SK-N-SH (cell line): ENCODE measurements around the gene IFNA5. TPM values are rescaled to one million over a fixed set of nuclear protein-coding genes. Genes with fewer than 3 reads are reported as not detected.

Experiments used
- CTCF ChIA-PET: fragments of 300-600, 350-600 bp; formaldehyde crosslinking; extraction: SDS; loops from one replicate; lab custom pipeline; 2021; lab: Yijun Ruan, JAX
- POLR2A ChIA-PET: fragments of 350-600 bp; sonication (Branson Sonifier 250); formaldehyde crosslinking; extraction: SDS; loops from one replicate; lab custom pipeline; 2020; ENCODE audit warnings: antibody characterized with exemption, inconsistent platforms; lab: Yijun Ruan, JAX
- DNase-seq: peaks from one replicate; pipeline ENCODE4 v3.0.0; 2012
- H2AFZ ChIP-seq: fragments of 200-600 bp; sonication (generic); 2 replicates; pipeline ENCODE4 v1.8.1; 2016; ENCODE audit warnings: antibody characterized with exemption, mild to moderate bottlenecking, low read depth
- H3F3A ChIP-seq: fragments of 200-600 bp; sonication (generic); replicated peaks from 2 replicates; pipeline ENCODE3; 2016; ENCODE audit warnings: antibody characterized with exemption, mild to moderate bottlenecking; ENCODE audit not compliant: insufficient read depth
- H3K27ac ChIP-seq, 2 experiments: fragments of 200-500 bp in 1 of 2; fragments of 200-600 bp in 1 of 2; sonication (Bioruptor generic) in 1 of 2; sonication (generic), shearing (Covaris generic) in 1 of 2; 2 replicates each; pipeline versions ENCODE4 v1.5.1 to v1.6.1; 2014 to 2016; ENCODE audit warnings: low read depth in 2 of 2, inconsistent platforms in 1 of 2, low read length in 1 of 2, mild to moderate bottlenecking in 1 of 2, mixed read lengths in 1 of 2
- H3K27me3 ChIP-seq: fragments of 200-600 bp; sonication (generic), shearing (Covaris generic); 2 replicates; pipeline ENCODE4 v1.6.1; 2016; ENCODE audit warnings: mixed run types; ENCODE audit not compliant: insufficient read depth
- H3K36me3 ChIP-seq, 2 experiments: fragments of 200-500 bp in 1 of 2; fragments of 200-600 bp in 1 of 2; sonication (Bioruptor generic) in 1 of 2; sonication (generic) in 1 of 2; replicated peaks in 1 of 2; 2 replicates each; pipeline versions ENCODE3 to v1.5.1; 2014 to 2016; ENCODE audit warnings: low read length in 1 of 2, mild to moderate bottlenecking in 1 of 2; ENCODE audit not compliant: insufficient read depth in 2 of 2, control insufficient read depth in 1 of 2
- H3K4me1 ChIP-seq, 2 experiments: fragments of 200-500 bp in 1 of 2; fragments of 200-600 bp in 1 of 2; sonication (Bioruptor generic) in 1 of 2; sonication (generic), shearing (Covaris generic) in 1 of 2; 2 replicates each; pipeline versions ENCODE4 v1.5.1 to v1.6.1; 2014 to 2016; ENCODE audit warnings: low read depth in 1 of 2, low read length in 1 of 2, mixed run types in 1 of 2; ENCODE audit not compliant: insufficient read depth in 2 of 2, control insufficient read depth in 1 of 2
- H3K4me2 ChIP-seq: fragments of 200-600 bp; sonication (generic), shearing (Covaris generic); 2 replicates; pipeline ENCODE4 v1.6.1; 2017; ENCODE audit warnings: mixed run types
- H3K4me3 ChIP-seq, 2 experiments: fragments of 200-500 bp in 1 of 2; fragments of 200-600 bp in 1 of 2; sonication (Bioruptor generic) in 1 of 2; sonication (generic), shearing (Covaris generic) in 1 of 2; 2 replicates each; pipeline versions ENCODE4 v1.5.1 to v1.8.1; 2014 to 2016; ENCODE audit warnings: low read depth in 2 of 2, inconsistent platforms in 1 of 2, low read length in 1 of 2, mild to moderate bottlenecking in 1 of 2, mixed read lengths in 1 of 2, moderate library complexity in 1 of 2
- H3K79me2 ChIP-seq: fragments of 200-600 bp; sonication (generic); 2 replicates; pipeline ENCODE4 v1.8.1; 2017; ENCODE audit warnings: mild to moderate bottlenecking; ENCODE audit not compliant: insufficient read depth
- H3K9ac ChIP-seq: fragments of 200-600 bp; sonication (generic); 2 replicates; pipeline ENCODE4 v1.6.1; 2017; ENCODE audit warnings: mixed run types
- H3K9me2 ChIP-seq: fragments of 200-600 bp; sonication (generic); 2 replicates; pipeline ENCODE4 v1.6.1; 2017; ENCODE audit warnings: mixed run types
- H3K9me3 ChIP-seq: fragments of 200-600 bp; sonication (generic); 2 replicates; pipeline ENCODE4 v1.6.1; 2017; ENCODE audit warnings: mixed run types, mild to moderate bottlenecking, moderate library complexity
- H4K20me1 ChIP-seq: fragments of 200-600 bp; sonication (generic); 2 replicates; pipeline ENCODE4 v1.6.1; 2017; ENCODE audit warnings: mild to moderate bottlenecking, mixed run types; ENCODE audit not compliant: insufficient read depth
- CHD2 ChIP-seq: fragments of 150-350 bp; IDR thresholded peaks from 2 replicates; pipeline ENCODE4 v1.6.1; 2018; ENCODE audit warnings: low read length; ENCODE audit not compliant: partially characterized antibody
- EZH2phosphoT487 ChIP-seq: fragments of 200-600 bp; sonication (generic); IDR thresholded peaks from 2 replicates; pipeline ENCODE4 v1.6.1; 2017; ENCODE audit warnings: low read depth, mixed run types, mild to moderate bottlenecking, antibody characterized with exemption, moderate library complexity, borderline replicate concordance
- FOXM1 ChIP-seq: IDR thresholded peaks from 2 replicates; pipeline ENCODE4 v1.4.0; 2012; ENCODE audit warnings: low read depth, mild to moderate bottlenecking
- GABPA ChIP-seq: IDR thresholded peaks from 2 replicates; pipeline ENCODE4 v1.4.0; 2012; ENCODE audit warnings: low read depth, mild to moderate bottlenecking
- JUND ChIP-seq: IDR thresholded peaks from 2 replicates; pipeline ENCODE4 v1.4.0; 2012
- MEF2A ChIP-seq: IDR thresholded peaks from 2 replicates; pipeline ENCODE4 v1.4.0; 2012; ENCODE audit warnings: low read depth, borderline replicate concordance
- MXI1 ChIP-seq: IDR thresholded peaks from 2 replicates; pipeline ENCODE4 v1.6.1; 2012; ENCODE audit warnings: mild to moderate bottlenecking, low read depth, low read length, improper control_type of control experiment
- POLR2AphosphoS5 ChIP-seq: IDR thresholded peaks from 2 replicates; pipeline ENCODE4 v1.6.1; 2012; ENCODE audit warnings: low read depth, low read length
- RAD21 ChIP-seq: IDR thresholded peaks from 2 replicates; pipeline ENCODE4 v1.6.1; 2012; ENCODE audit warnings: mild to moderate bottlenecking, low read length
- RFX5 ChIP-seq: IDR thresholded peaks from 2 replicates; pipeline ENCODE4 v1.6.1; 2012; ENCODE audit warnings: mild to moderate bottlenecking, improper control_type of control experiment, low read length
- RXRA ChIP-seq: IDR thresholded peaks from 2 replicates; pipeline ENCODE4 v1.4.0; 2012; ENCODE audit warnings: low read depth, mild to moderate bottlenecking, borderline replicate concordance
- SIN3A ChIP-seq: IDR thresholded peaks from 2 replicates; pipeline ENCODE4 v1.6.1; 2012; ENCODE audit warnings: low read depth, mild to moderate bottlenecking, low read length, moderate library complexity, borderline replicate concordance
- TCF12 ChIP-seq: IDR thresholded peaks from 2 replicates; pipeline ENCODE4 v1.4.0; 2012
- YY1 ChIP-seq: IDR thresholded peaks from 2 replicates; pipeline ENCODE4 v1.4.0; 2012; ENCODE audit warnings: low read depth, mild to moderate bottlenecking
- WGBS: methylation state at CpG from one replicate; pipeline ENCODE4 v1.1.6; 2017; ENCODE audit warnings: low lambda C conversion rate; 5-methylcytosine and 5-hydroxymethylcytosine counted together
- polyA plus RNA-seq, 3 experiments: library from polyadenylated mRNA; depleted of rRNA; stranded (reverse); fragments of >200 nt; gene quantifications; 2 replicates each; pipeline ENCODE4 v1.2.3, GENCODE V29; 2012
- TF ChIP-seq, protein P1 (sequence below): IDR thresholded peaks from 2 replicates; pipeline ENCODE4 v1.6.1; 2012; ENCODE audit warnings: mild to moderate bottlenecking, low read depth, low read length, moderate library complexity
- TF ChIP-seq, protein P2 (sequence below): IDR thresholded peaks from 2 replicates; pipeline ENCODE4 v1.4.0; 2012; ENCODE audit warnings: low read depth
- TF ChIP-seq, protein P3 (sequence below): fragments of 150-350 bp; IDR thresholded peaks from 2 replicates; pipeline ENCODE4 v1.6.1; 2017; ENCODE audit warnings: antibody characterized with exemption, low read length, low read depth, borderline replicate concordance
- TF ChIP-seq, protein P4 (sequence below): fragments of 200-600 bp; sonication (generic); IDR thresholded peaks from 2 replicates; pipeline ENCODE4 v1.6.1; 2017; ENCODE audit warnings: antibody characterized with exemption, mild to moderate bottlenecking, moderate library complexity

The IFNA5 gene
- polyA plus RNA-seq, 1 of the 3 experiments (the other 2 are of a cell fraction) = not detected

DNA sequence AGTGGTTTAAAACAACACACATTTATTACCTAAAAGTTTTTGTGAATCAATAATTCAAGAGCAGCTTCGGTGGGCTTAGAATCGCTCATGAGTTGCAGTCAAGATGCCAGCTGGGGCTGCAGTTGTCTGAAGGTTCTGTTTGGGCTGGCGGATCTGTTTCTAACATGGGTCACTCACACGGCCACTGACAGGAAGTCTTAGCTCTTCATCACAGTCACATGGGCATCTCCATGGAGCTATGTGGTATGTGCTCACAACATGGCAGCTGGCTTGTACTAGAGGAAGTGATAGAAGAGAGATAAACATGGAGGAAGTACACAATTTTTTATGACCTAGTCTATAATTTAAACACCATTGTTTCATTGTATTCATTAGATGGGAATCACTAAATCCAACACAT lies 18.9 kb upstream of the IFNA5 start:
- CTCF ChIA-PET = interaction anchor here (0.6 to 13.7 kb wide), 6 partner anchors 10 to 774 kb away, joined by 3 to 239 read pairs (median 6); partner anchors contain the start of gene KLHL9

DNA sequence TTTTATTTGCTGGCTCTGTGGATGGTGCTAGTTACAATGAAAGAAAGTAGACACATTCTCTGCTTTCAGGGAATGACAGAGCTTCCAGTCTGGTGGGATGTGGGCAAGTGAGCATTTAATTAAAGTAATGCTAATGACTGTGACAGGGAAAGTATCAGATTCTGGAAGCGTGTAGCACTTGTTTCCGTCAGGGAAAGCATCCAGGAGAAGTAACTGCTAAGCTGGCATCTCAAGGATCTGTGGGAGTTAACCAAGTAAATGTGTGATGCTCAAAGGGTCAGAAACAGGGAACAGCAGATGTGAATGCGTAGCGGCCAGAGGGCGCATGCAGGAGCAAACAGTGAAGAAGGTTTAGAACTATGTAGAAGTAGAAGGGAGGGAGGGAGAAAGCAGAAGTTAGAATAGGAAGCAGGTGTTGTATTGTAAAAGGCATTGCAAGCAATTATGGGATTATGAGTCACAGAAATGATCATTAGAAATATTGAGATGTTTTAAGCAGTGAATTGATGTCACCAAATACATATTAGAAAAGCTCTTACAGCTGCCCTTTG lies 17.9 kb upstream of the IFNA5 start:
- Histone ChIP-seq H3K27ac (no peak overlapping the region), H3K9me2 (no peaks in the 10 kb centered on the region), H4K20me1 (peaks cover 44% of the 10 kb centered on the region), H3F3A (peaks cover 16% of the 10 kb centered on the region), H2AFZ (no peak overlapping the region), H3K4me2 (no peak overlapping the region), H3K4me3 (no peak overlapping the region), H3K9ac (no peak overlapping the region), H3K79me2 (peaks cover 36% of the 10 kb centered on the region), H3K36me3 (peaks cover 35 to 38% of the 10 kb centered on the region in 2 experiments), H3K27me3 (no peaks in the 10 kb centered on the region), H3K9me3 (no peaks in the 10 kb centered on the region), H3K4me1 (no peaks in the 10 kb centered on the region; a peak in 1 of 4 replicates)
- ChIA-PET POLR2A (no interaction called here), CTCF (interaction anchor here (1.1 to 13.7 kb wide), 4 partner anchors 11 to 491 kb away, joined by 3 to 239 read pairs (median 11); partner anchors contain the start of gene KLHL9)
- no peak for DNase-seq
- WGBS = 98% methylated on average over 5 of the region's 5 CpGs
- no peak for TF ChIP-seq SIN3A
- no peak for TF ChIP-seq JUND
- TF ChIP-seq, protein P1, sequence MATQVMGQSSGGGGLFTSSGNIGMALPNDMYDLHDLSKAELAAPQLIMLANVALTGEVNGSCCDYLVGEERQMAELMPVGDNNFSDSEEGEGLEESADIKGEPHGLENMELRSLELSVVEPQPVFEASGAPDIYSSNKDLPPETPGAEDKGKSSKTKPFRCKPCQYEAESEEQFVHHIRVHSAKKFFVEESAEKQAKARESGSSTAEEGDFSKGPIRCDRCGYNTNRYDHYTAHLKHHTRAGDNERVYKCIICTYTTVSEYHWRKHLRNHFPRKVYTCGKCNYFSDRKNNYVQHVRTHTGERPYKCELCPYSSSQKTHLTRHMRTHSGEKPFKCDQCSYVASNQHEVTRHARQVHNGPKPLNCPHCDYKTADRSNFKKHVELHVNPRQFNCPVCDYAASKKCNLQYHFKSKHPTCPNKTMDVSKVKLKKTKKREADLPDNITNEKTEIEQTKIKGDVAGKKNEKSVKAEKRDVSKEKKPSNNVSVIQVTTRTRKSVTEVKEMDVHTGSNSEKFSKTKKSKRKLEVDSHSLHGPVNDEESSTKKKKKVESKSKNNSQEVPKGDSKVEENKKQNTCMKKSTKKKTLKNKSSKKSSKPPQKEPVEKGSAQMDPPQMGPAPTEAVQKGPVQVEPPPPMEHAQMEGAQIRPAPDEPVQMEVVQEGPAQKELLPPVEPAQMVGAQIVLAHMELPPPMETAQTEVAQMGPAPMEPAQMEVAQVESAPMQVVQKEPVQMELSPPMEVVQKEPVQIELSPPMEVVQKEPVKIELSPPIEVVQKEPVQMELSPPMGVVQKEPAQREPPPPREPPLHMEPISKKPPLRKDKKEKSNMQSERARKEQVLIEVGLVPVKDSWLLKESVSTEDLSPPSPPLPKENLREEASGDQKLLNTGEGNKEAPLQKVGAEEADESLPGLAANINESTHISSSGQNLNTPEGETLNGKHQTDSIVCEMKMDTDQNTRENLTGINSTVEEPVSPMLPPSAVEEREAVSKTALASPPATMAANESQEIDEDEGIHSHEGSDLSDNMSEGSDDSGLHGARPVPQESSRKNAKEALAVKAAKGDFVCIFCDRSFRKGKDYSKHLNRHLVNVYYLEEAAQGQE = no peak
- no peak for TF ChIP-seq MEF2A
- no peak for TF ChIP-seq FOXM1
- TF ChIP-seq, protein P2, sequence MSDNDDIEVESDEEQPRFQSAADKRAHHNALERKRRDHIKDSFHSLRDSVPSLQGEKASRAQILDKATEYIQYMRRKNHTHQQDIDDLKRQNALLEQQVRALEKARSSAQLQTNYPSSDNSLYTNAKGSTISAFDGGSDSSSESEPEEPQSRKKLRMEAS = no peak
- no peak for TF ChIP-seq POLR2AphosphoS5
- TF ChIP-seq RXRA = no peak
- no peak for TF ChIP-seq CHD2
- TF ChIP-seq TCF12 = no peak
- TF ChIP-seq, protein P3, sequence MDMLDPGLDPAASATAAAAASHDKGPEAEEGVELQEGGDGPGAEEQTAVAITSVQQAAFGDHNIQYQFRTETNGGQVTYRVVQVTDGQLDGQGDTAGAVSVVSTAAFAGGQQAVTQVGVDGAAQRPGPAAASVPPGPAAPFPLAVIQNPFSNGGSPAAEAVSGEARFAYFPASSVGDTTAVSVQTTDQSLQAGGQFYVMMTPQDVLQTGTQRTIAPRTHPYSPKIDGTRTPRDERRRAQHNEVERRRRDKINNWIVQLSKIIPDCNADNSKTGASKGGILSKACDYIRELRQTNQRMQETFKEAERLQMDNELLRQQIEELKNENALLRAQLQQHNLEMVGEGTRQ = no peak
- no peak for TF ChIP-seq EZH2phosphoT487
- TF ChIP-seq MXI1 = no peak
- TF ChIP-seq, protein P4, sequence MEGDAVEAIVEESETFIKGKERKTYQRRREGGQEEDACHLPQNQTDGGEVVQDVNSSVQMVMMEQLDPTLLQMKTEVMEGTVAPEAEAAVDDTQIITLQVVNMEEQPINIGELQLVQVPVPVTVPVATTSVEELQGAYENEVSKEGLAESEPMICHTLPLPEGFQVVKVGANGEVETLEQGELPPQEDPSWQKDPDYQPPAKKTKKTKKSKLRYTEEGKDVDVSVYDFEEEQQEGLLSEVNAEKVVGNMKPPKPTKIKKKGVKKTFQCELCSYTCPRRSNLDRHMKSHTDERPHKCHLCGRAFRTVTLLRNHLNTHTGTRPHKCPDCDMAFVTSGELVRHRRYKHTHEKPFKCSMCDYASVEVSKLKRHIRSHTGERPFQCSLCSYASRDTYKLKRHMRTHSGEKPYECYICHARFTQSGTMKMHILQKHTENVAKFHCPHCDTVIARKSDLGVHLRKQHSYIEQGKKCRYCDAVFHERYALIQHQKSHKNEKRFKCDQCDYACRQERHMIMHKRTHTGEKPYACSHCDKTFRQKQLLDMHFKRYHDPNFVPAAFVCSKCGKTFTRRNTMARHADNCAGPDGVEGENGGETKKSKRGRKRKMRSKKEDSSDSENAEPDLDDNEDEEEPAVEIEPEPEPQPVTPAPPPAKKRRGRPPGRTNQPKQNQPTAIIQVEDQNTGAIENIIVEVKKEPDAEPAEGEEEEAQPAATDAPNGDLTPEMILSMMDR = no peak
- TF ChIP-seq YY1 = no peak
- no peak for TF ChIP-seq GABPA

More for the DNA sequence above, 18.9 kb upstream of the IFNA5 start:
- H3K27ac ChIP-seq = no peak overlapping the region
- POLR2A ChIA-PET = no interaction called here
- H3K9me2 ChIP-seq = no peaks in the 10 kb centered on the region
- peaks cover 37 to 45% of the 10 kb centered on the region in 2 experiments for H3K36me3 ChIP-seq
- H2AFZ ChIP-seq = no peak overlapping the region
- TF ChIP-seq RFX5 = no peak
- TF ChIP-seq, protein P4 = no peak
- no peak for TF ChIP-seq RAD21
- no peak overlapping the region for H3K4me3 ChIP-seq
- H3K4me2 ChIP-seq = no peak overlapping the region
- DNase-seq = no peak
- H3K9ac ChIP-seq = no peak overlapping the region
- peaks cover 0 to 2% of the 10 kb centered on the region in 2 experiments; a peak in 1 of 4 replicates for H3K4me1 ChIP-seq
- H3K27me3 ChIP-seq = no peaks in the 10 kb centered on the region
- H3K79me2 ChIP-seq = peaks cover 47% of the 10 kb centered on the region
- peaks cover 16% of the 10 kb centered on the region for H3F3A ChIP-seq
- peaks cover 54% of the 10 kb centered on the region for H4K20me1 ChIP-seq
- H3K9me3 ChIP-seq = no peaks in the 10 kb centered on the region
- WGBS = 95% methylated on average over 4 of the region's 4 CpGs
